Rectal smooth muscle tissue (tissue), 1 donor: ENCODE measurements around the gene SPAG4.

Source experiments
- H3K27ac ChIP-seq: one replicate; pipeline ENCODE4 v1.7.0; 2013; ENCODE audit warnings: low read depth, low read length, inconsistent platforms
- H3K27me3 ChIP-seq: one replicate; pipeline ENCODE4 v1.7.0; 2013; ENCODE audit warnings: low read length; ENCODE audit not compliant: control insufficient read depth, insufficient read depth
- H3K36me3 ChIP-seq: one replicate; pipeline ENCODE4 v1.7.0; 2013; ENCODE audit warnings: low read length; ENCODE audit not compliant: control insufficient read depth, insufficient read depth
- H3K4me1 ChIP-seq: one replicate; pipeline ENCODE4 v1.7.0; 2013; ENCODE audit warnings: low read length; ENCODE audit not compliant: control insufficient read depth, insufficient read depth
- H3K4me3 ChIP-seq: one replicate; pipeline ENCODE4 v1.7.0; 2013; ENCODE audit warnings: low read length
- H3K9ac ChIP-seq: one replicate; pipeline ENCODE4 v1.7.0; 2013; ENCODE audit warnings: low read length

The SPAG4 gene

GRCh38 chr20:35653893-35654292, 38.3 kb downstream of the SPAG4 start:
- H3K27ac ChIP-seq, result no peak overlapping the region
- H3K36me3 ChIP-seq, result peaks cover 24% of the 10 kb centered on the region
- peaks cover 24% of the 10 kb centered on the region for H3K4me1 ChIP-seq
- no peak overlapping the region for H3K9ac ChIP-seq
- H3K4me3 ChIP-seq, result no peak overlapping the region
- no peaks in the 10 kb centered on the region for H3K27me3 ChIP-seq

GRCh38 chr20:35654415-35654814, 38.8 kb downstream of the SPAG4 start:
- Histone ChIP-seq H3K36me3 (peaks cover 24% of the 10 kb centered on the region), H3K27ac (no peak overlapping the region), H3K27me3 (no peaks in the 10 kb centered on the region), H3K4me3 (no peak overlapping the region), H3K9ac (no peak overlapping the region), H3K4me1 (peaks cover 22% of the 10 kb centered on the region)

- Histone ChIP-seq H3K4me1 (peaks cover 17% of the 10 kb centered on the region), H3K9ac (no peak overlapping the region), H3K27me3 (no peaks in the 10 kb centered on the region), H3K27ac (no peak overlapping the region), H3K36me3 (peaks cover 24% of the 10 kb centered on the region), H3K4me3 (no peak overlapping the region)
Observed at GRCh38 chr20:35657271-35657670, 41.6 kb downstream of the SPAG4 start.

GRCh38 chr20:35660122-35660937, 44.7 kb downstream of the SPAG4 start:
- Histone ChIP-seq H3K36me3 (no peaks in the 10 kb centered on the region), H3K9ac (no peak overlapping the region), H3K27ac (no peak overlapping the region), H3K4me1 (peaks cover 20% of the 10 kb centered on the region), H3K27me3 (no peaks in the 10 kb centered on the region), H3K4me3 (no peak overlapping the region)

- no peaks in the 10 kb centered on the region for H3K36me3 ChIP-seq
- no peak overlapping the region for H3K4me3 ChIP-seq
- H3K27ac ChIP-seq, result no peak overlapping the region
- H3K27me3 ChIP-seq, result no peaks in the 10 kb centered on the region
- H3K9ac ChIP-seq, result no peak overlapping the region
- H3K4me1 ChIP-seq, result peaks cover 20% of the 10 kb centered on the region
Observed at GRCh38 chr20:35661053-35661452, 45.4 kb downstream of the SPAG4 start.

- H3K9ac ChIP-seq, result no peak overlapping the region
- H3K4me3 ChIP-seq, result no peak overlapping the region
Observed at GRCh38 chr20:35661908-35662307, 46.3 kb downstream of the SPAG4 start.

GRCh38 chr20:35662551-35662950, 46.9 kb downstream of the SPAG4 start:
- H3K4me3 ChIP-seq, result peak overlapping the region; percentile 71
- H3K9ac ChIP-seq, result no peak overlapping the region
- H3K27me3 ChIP-seq, result no peaks in the 10 kb centered on the region
- no peaks in the 10 kb centered on the region for H3K36me3 ChIP-seq
- H3K27ac ChIP-seq, result no peak overlapping the region
- H3K4me1 ChIP-seq, result peaks cover 16% of the 10 kb centered on the region

More at GRCh38 chr20:35661908-35662307, 46.3 kb downstream of the SPAG4 start:
- Histone ChIP-seq H3K27ac (no peak overlapping the region), H3K4me1 (peaks cover 20% of the 10 kb centered on the region), H3K27me3 (no peaks in the 10 kb centered on the region), H3K36me3 (no peaks in the 10 kb centered on the region)

GRCh38 chr20:35663516-35664465, 48.2 kb downstream of the SPAG4 start:
- no peaks in the 10 kb centered on the region for H3K36me3 ChIP-seq
- H3K27me3 ChIP-seq, result no peaks in the 10 kb centered on the region
- peaks cover 16% of the 10 kb centered on the region for H3K4me1 ChIP-seq
- peak overlapping the region; percentile 71 for H3K4me3 ChIP-seq
- H3K27ac ChIP-seq, result peak overlapping the region; percentile 93
- H3K9ac ChIP-seq, result peak overlapping the region; percentile 95

- H3K4me3 ChIP-seq, result peak within 1 kb of the TSS; percentile 71
- H3K9ac ChIP-seq, result peak within 1 kb of the TSS; percentile 95
- peaks cover 14% of the 10 kb centered on the region for H3K4me1 ChIP-seq
- H3K36me3 ChIP-seq, result no peaks in the 10 kb centered on the region
- H3K27ac ChIP-seq, result peak within 1 kb of the TSS; percentile 93
- no peaks in the 10 kb centered on the region for H3K27me3 ChIP-seq
Observed at GRCh38 chr20:35664466-35665206, 49.0 kb downstream of the SPAG4 start, which contains the start of the genes CPNE1 and RBM12. Gene CPNE1, minus strand, starts transcription at chr20:35664900. Its CDS starts 31,977 bp downstream, at chr20:35632923. Gene RBM12, minus strand, starts transcription at chr20:35664900. Its CDS starts 9,578 bp downstream, at chr20:35655322.

GRCh38 chr20:35665949-35666288, 50.3 kb downstream of the SPAG4 start:
- H3K27me3 ChIP-seq, result no peaks in the 10 kb centered on the region
- peaks cover 14% of the 10 kb centered on the region for H3K4me1 ChIP-seq
- no peaks in the 10 kb centered on the region for H3K36me3 ChIP-seq

GRCh38 chr20:35669221-35669620, 53.6 kb downstream of the SPAG4 start:
- Histone ChIP-seq H3K36me3 (peaks cover 13% of the 10 kb centered on the region), H3K4me1 (no peaks in the 10 kb centered on the region), H3K9ac (no peak overlapping the region), H3K27ac (no peak overlapping the region), H3K27me3 (no peaks in the 10 kb centered on the region), H3K4me3 (no peak overlapping the region)

More at GRCh38 chr20:35665949-35666288, 50.3 kb downstream of the SPAG4 start:
- Histone ChIP-seq H3K9ac (no peak overlapping the region), H3K4me3 (no peak overlapping the region), H3K27ac (no peak overlapping the region)

- Histone ChIP-seq H3K9ac (no peak overlapping the region), H3K27me3 (no peaks in the 10 kb centered on the region), H3K36me3 (peaks cover 15% of the 10 kb centered on the region), H3K4me1 (no peaks in the 10 kb centered on the region), H3K27ac (no peak overlapping the region), H3K4me3 (no peak overlapping the region)
Observed at GRCh38 chr20:35669681-35670080, 54.1 kb downstream of the SPAG4 start.
